Measurements from ENCODE around the gene NACC2. TPM values are rescaled to one million over a fixed set of nuclear protein-coding genes. Genes with fewer than 3 reads are reported as not detected.

Gene NACC2
- total RNA-seq, 1 donor from 2014 or later = 3.7 TPM

Other genes with a start within 250 kb of the NACC2 start
- 157 TPM for gene CAMSAP1, start 187.7 kb downstream of the NACC2 start, total RNA-seq
- gene UBAC1, start 133.9 kb downstream of the NACC2 start, total RNA-seq = 35.5 TPM
- gene TMEM250, start 23.6 kb upstream of the NACC2 start, total RNA-seq = 26.9 TPM
- not detected for gene LHX3, start 109.8 kb upstream of the NACC2 start, total RNA-seq
- 8.2 TPM for gene QSOX2, start 150.5 kb upstream of the NACC2 start, total RNA-seq
- 0.41 TPM for gene CCDC187, start 208.8 kb upstream of the NACC2 start, total RNA-seq
- gene GPSM1, start 232.2 kb upstream of the NACC2 start, total RNA-seq = 71.7 TPM